ENCODE results near the gene HMCN2. TPM values are rescaled to one million over a fixed set of nuclear protein-coding genes. Genes with fewer than 3 reads are reported as not detected.

Gene HMCN2
- total and polyA plus RNA-seq, 2 experiments from 2014 or later = 0.27 to 0.36 TPM

DNA sequence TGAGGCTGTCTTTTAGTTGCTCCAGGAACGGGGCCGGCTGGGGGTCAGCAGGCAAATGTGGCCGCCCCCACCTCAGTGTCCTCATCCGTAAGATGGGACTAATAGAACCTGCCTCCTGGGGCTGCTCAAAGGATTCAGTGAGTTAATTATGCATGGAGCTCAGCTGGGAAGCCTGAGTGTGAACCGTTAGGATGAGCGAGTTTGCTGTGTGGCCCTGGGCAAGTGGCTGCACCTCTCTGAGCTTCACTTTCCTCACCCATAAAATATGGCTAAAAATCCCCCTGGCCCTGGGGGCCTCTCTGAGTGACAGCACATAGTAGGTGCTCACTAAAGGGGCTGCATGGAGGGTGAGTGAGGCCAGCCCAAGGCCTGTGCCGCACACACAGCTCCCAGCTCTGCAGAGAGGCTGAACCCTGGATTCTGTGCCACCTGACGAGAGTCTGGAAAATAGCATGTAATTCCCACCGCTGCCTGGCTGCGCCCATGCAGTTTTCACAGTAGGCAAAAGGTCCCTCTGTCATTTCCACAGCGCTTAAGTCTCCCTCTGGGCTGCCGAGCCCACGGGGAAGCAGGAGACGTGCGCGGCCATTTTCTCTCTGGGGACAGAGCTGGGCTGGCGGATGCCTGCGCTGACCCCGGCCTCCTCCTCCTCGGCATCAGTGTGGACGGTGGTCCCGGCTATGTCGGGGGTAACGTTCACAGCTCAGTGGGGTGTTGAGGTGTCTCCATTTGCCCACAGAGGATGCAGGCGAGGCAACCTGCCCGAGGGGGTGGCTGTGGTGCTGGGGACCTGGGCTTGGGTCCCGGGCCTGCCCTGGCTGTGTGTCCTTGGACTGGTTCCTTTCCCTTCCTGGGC, 197.4 kb downstream of the HMCN2 start:
- no peak for DNase-seq (ENCODE audit: low read depth in 1 of 2, low spot score in 1 of 2)
- Histone ChIP-seq H3K36me3 (no peaks in the 10 kb centered on the region), H3K27ac (no peak overlapping the region), H3K27me3 (no peaks in the 10 kb centered on the region), H3K4me3 (no peak overlapping the region), H3K4me1 (ENCODE audit: low read depth) (peaks cover 10% of the 10 kb centered on the region), H3K9me3 (ENCODE audit: low read depth) (no peaks in the 10 kb centered on the region)
- TF ChIP-seq, protein P1, sequence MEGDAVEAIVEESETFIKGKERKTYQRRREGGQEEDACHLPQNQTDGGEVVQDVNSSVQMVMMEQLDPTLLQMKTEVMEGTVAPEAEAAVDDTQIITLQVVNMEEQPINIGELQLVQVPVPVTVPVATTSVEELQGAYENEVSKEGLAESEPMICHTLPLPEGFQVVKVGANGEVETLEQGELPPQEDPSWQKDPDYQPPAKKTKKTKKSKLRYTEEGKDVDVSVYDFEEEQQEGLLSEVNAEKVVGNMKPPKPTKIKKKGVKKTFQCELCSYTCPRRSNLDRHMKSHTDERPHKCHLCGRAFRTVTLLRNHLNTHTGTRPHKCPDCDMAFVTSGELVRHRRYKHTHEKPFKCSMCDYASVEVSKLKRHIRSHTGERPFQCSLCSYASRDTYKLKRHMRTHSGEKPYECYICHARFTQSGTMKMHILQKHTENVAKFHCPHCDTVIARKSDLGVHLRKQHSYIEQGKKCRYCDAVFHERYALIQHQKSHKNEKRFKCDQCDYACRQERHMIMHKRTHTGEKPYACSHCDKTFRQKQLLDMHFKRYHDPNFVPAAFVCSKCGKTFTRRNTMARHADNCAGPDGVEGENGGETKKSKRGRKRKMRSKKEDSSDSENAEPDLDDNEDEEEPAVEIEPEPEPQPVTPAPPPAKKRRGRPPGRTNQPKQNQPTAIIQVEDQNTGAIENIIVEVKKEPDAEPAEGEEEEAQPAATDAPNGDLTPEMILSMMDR (IDR thresholded peaks at IDR 0.05; ENCODE audit: low read depth, low read length) = no peak

DNA sequence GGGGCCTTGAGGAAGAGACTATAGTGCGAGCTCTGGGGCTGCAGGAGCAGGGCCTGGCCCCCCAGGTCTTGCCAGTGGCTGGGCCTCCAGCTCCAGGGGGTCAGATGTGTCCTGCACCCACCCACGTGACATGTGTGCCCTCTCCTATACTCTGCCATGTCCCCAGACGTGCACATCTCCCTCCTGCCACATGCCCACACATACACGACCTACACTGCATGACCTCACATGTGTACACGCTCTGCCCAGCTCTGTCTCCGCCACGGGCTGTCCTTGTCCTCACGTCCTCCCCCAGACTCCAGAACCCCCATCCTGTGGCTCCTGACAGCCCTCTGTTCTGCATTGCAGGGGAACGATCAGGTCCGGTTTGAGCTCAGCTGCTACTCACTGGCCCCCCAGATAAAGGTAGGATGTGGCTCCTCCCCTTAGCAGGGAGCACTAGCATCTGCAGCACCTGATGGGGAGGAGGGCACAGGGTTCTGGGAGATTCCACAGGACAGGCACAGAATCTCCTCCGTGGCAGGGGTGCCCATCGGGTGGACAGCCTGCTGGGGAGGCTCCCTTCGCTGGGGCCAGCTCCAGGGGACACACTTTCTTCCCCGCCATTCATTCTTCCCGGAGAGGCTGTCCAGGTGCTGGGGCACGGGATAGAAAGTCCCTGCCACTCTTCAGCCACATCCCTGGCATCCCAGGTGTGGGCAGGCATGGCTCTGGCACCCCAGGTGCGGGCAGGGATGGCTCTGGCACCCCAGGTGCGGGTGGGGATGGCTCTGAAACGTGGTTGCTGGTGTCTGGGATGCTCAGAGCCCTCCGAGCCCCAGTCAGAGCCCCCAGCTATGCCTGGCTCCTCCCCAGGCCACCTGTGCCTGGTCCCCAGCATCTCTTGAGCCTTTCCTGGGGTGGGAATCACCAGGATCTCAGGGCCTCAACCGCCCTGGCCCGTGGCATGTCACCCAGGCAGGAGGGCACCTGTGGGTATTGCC, 198.5 kb downstream of the HMCN2 start:
- no peaks in the 10 kb centered on the region for H3K9me3 ChIP-seq (ENCODE audit: low read depth)
- TF ChIP-seq, protein P1 (IDR thresholded peaks at IDR 0.05; ENCODE audit: low read depth, low read length) = no peak
- H3K27me3 ChIP-seq = no peaks in the 10 kb centered on the region
- no peak overlapping the region for H3K4me3 ChIP-seq
- no peaks in the 10 kb centered on the region for H3K36me3 ChIP-seq
- no peak overlapping the region for H3K27ac ChIP-seq
- peaks cover 10% of the 10 kb centered on the region for H3K4me1 ChIP-seq (ENCODE audit: low read depth)
- DNase-seq (ENCODE audit: low read depth in 1 of 2, low spot score in 1 of 2) = no peak

DNA sequence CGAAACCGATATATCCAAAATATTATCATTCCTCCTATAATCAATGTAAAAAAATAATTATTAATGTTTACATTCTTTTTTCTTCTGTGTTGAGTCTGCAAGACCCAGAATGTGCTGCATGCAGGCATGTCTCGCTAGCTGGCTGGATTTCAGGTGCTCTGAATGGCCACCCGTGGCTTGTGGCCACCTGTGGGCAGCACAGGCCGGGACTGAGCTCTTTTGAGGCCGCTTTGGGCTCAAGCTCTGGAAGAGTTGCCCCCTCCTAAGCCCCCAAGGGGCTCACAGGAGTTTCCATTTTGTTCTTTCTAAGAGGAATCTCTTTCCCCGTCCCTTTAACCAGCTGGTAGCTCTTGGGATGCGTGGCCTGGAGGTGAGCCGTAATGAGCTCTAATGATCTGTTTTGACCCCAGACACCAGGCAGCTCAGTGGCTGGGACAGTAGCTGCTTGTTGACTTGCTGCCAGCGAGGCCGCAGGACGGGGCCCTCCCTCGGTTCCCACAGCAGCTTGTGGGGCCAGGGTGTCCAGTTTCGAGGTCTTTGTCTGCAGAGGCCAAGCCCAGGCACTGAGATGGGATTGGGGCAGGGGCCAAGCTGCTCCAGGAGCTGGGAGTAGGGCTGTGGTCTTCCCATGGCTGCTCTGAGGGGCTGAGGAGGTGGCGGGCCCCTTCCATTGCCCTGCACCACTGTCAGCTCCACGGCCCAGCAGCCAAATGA, 200.0 kb downstream of the HMCN2 start:
- H3K4me3 ChIP-seq = no peak overlapping the region
- DNase-seq (ENCODE audit: low read depth in 1 of 2, low spot score in 1 of 2) = no peak
- no peaks in the 10 kb centered on the region for H3K36me3 ChIP-seq
- H3K9me3 ChIP-seq (ENCODE audit: low read depth) = no peaks in the 10 kb centered on the region
- peaks cover 10% of the 10 kb centered on the region for H3K4me1 ChIP-seq (ENCODE audit: low read depth)
- no peaks in the 10 kb centered on the region for H3K27me3 ChIP-seq
- no peak overlapping the region for H3K27ac ChIP-seq
- TF ChIP-seq, protein P1 (IDR thresholded peaks at IDR 0.05; ENCODE audit: low read depth, low read length) = no peak

DNA sequence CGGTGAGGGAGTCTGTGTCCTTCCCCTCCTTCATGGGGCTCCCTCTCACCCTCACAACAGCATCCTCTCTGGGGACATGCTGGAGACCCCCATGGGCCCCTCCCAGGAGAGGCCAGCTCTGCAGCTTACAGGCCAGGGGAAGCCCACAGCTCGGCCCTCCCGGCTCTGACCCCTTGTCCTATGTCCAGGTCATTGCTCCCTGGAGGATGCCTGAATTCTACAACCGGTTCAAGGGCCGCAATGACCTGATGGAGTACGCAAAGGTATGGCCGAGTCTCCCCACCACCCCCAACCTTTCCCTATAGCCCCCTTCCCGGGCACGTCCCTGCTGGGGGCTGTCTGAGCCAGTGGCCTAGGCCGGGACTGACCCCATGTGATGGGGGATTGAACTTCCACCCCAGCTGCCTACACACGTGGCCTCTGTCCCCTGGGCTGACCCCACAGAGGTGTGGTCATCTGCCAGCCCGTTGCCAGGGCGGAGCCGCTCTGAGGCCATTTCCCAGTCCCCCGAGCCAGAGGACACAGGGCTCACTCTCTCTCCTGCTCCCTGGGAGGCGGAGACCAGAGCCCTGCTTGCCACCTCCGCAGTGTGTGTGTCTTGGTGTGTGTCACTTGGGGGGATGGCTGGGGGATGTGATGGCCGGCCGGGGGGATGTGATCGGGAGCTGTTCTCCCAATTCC, 201.1 kb downstream of the HMCN2 start:
- Histone ChIP-seq H3K9me3 (ENCODE audit: low read depth) (no peaks in the 10 kb centered on the region), H3K4me1 (ENCODE audit: low read depth) (peaks cover 10% of the 10 kb centered on the region), H3K4me3 (no peak overlapping the region), H3K36me3 (no peaks in the 10 kb centered on the region), H3K27ac (no peak overlapping the region), H3K27me3 (no peaks in the 10 kb centered on the region)
- DNase-seq (ENCODE audit: low read depth in 1 of 2, low spot score in 1 of 2) = no peak
- TF ChIP-seq, protein P1 (IDR thresholded peaks at IDR 0.05; ENCODE audit: low read depth, low read length) = no peak
